HG03060 (cell line): Measurements from ENCODE around the gene RPS28.
"Not testable (repeated sequence)": the region's sequence is repeated elsewhere in the genome, so short reads cannot be mapped to it uniquely, and the experiment has no call there.

ENCODE experiments used
- ATAC-seq: cut with Tn5 transposase; IDR thresholded peaks from one replicate; pipeline ENCODE4 v1.9.1; 2021; ENCODE audit warnings: low read depth, moderate number of reproducible peaks; ENCODE audit not compliant: unreplicated experiment

The RPS28 gene

GRCh38 chr19:8340341-8341096, 19.2 kb downstream of the RPS28 start:
- ATAC-seq = no peak

- ATAC-seq = not testable (repeated sequence)
Measured at GRCh38 chr19:8341504-8341903, 20.2 kb downstream of the RPS28 start.

GRCh38 chr19:8342316-8342683, 21.0 kb downstream of the RPS28 start:
- ATAC-seq = no peak

- ATAC-seq = no peak
Measured at GRCh38 chr19:8342684-8343482, 21.6 kb downstream of the RPS28 start, which contains the start of gene KANK3. KANK3 (minus strand) TSS chr19:8343262; CDS start chr19:8337828, 5,434 bp downstream.

GRCh38 chr19:8343483-8343844, 22.2 kb downstream of the RPS28 start:
- ATAC-seq = no peak

GRCh38 chr19:8349629-8350372, 28.5 kb downstream of the RPS28 start:
- ATAC-seq = not testable (repeated sequence)

GRCh38 chr19:8352134-8352827, 31.0 kb downstream of the RPS28 start:
- no peak for ATAC-seq

- not testable (repeated sequence) for ATAC-seq
Measured at GRCh38 chr19:8352845-8353244, 31.5 kb downstream of the RPS28 start.

GRCh38 chr19:8355631-8356402, 34.5 kb downstream of the RPS28 start:
- no peak for ATAC-seq

GRCh38 chr19:8357007-8357521, 35.8 kb downstream of the RPS28 start:
- no peak for ATAC-seq

GRCh38 chr19:8358948-8359347, 37.7 kb downstream of the RPS28 start:
- no peak for ATAC-seq

- ATAC-seq = no peak
Measured at GRCh38 chr19:8360196-8360595, 38.9 kb downstream of the RPS28 start.

GRCh38 chr19:8361921-8362793, 40.9 kb downstream of the RPS28 start:
- no peak for ATAC-seq

GRCh38 chr19:8363803-8364771, 42.8 kb downstream of the RPS28 start, which contains the start of gene ANGPTL4:
ANGPTL4 (plus strand) TSS chr19:8364155; CDS start chr19:8364322, 167 bp downstream.
- no peak for ATAC-seq

GRCh38 chr19:8366121-8366581, 44.9 kb downstream of the RPS28 start:
- ATAC-seq = no peak

- ATAC-seq = no peak
Measured at GRCh38 chr19:8366961-8367326, 45.6 kb downstream of the RPS28 start.

GRCh38 chr19:8367327-8368001, 46.2 kb downstream of the RPS28 start:
- no peak for ATAC-seq
